Lower lobe of right lung (tissue), 2 donors: ENCODE results near the gene MESP1. TPM values are rescaled to one million over a fixed set of nuclear protein-coding genes. Genes with fewer than 3 reads are reported as not detected.

ENCODE experiments used
- ATAC-seq, 2 donors: fragments of 200-7000 bp; cut with Tn5 transposase; one replicate each; pipeline ENCODE4 v1.9.1; 2020 to 2022; ENCODE audit warnings: mild to moderate bottlenecking in 2 of 2, moderate library complexity in 2 of 2
- DNase-seq: peaks from one replicate; pipeline ENCODE4 v3.0.0-alpha.2; 2020
- H3K27ac ChIP-seq: fragments of 200-600 bp; one replicate; pipeline ENCODE4 v1.8.0; 2022
- H3K27me3 ChIP-seq: fragments of 200-600 bp; one replicate; pipeline ENCODE4 v1.8.0; 2022; ENCODE audit warnings: low read depth
- H3K36me3 ChIP-seq: fragments of 200-600 bp; one replicate; pipeline ENCODE4 v1.8.0; 2022; ENCODE audit warnings: mild to moderate bottlenecking
- H3K4me1 ChIP-seq: fragments of 200-600 bp; one replicate; pipeline ENCODE4 v1.8.0; 2022
- H3K4me3 ChIP-seq: fragments of 200-600 bp; one replicate; pipeline ENCODE4 v1.8.0; 2022; ENCODE audit warnings: mild to moderate bottlenecking
- H3K9me3 ChIP-seq: fragments of 200-600 bp; one replicate; pipeline ENCODE4 v1.8.0; 2022
- intact Hi-C: fragments of 100-400 bp; cut with DNase I; formaldehyde crosslinking; loops from one replicate; pipeline ENCODE4 v1.11.0; 2022
- total RNA-seq: library from RNA; stranded (reverse); fragmentation: NEBNext Ultra II Directional; extraction: Animal tissue kit (Norgen Biotek cat#: 25700); gene quantifications from one replicate; pipeline ENCODE4 v1.2.1, GENCODE V29; 2021
- TF ChIP-seq, protein P1 (sequence below): fragments of 200-600 bp; IDR thresholded peaks from one replicate; pipeline ENCODE4 v1.8.0; 2022; ENCODE audit warnings: antibody characterized with exemption, mild to moderate bottlenecking
- donor health status: DM: no; HTN: yes; CAD: no; lungs with severe emphysema.

MESP1 gene
- total RNA-seq, 1 donor from 2014 or later, result 0.53 TPM

DNA sequence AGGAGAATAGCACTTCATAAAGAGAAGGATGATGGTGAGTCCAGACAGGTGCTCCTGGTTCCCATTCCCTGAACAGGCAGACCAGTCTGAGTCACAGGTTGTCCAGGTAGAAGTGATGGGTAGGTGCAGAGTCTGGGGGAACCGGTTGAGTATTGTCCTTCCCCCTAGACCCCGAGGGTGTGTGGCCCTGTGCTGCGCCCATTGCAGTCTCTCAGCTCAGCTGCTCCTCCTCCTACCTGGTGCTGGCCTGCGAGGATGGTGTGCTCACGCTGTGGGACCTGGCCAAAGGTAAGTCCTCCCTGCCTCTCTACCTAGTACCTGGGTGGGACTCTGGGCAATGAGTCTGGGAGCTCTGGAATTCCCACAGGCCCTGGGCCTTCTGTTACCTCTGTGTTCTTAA is 19.8 kb downstream of the MESP1 start:
- no peaks in the 10 kb centered on the region for H3K36me3 ChIP-seq
- ATAC-seq, result no peak
- TF ChIP-seq, protein P1, sequence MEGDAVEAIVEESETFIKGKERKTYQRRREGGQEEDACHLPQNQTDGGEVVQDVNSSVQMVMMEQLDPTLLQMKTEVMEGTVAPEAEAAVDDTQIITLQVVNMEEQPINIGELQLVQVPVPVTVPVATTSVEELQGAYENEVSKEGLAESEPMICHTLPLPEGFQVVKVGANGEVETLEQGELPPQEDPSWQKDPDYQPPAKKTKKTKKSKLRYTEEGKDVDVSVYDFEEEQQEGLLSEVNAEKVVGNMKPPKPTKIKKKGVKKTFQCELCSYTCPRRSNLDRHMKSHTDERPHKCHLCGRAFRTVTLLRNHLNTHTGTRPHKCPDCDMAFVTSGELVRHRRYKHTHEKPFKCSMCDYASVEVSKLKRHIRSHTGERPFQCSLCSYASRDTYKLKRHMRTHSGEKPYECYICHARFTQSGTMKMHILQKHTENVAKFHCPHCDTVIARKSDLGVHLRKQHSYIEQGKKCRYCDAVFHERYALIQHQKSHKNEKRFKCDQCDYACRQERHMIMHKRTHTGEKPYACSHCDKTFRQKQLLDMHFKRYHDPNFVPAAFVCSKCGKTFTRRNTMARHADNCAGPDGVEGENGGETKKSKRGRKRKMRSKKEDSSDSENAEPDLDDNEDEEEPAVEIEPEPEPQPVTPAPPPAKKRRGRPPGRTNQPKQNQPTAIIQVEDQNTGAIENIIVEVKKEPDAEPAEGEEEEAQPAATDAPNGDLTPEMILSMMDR, result no peak

DNA sequence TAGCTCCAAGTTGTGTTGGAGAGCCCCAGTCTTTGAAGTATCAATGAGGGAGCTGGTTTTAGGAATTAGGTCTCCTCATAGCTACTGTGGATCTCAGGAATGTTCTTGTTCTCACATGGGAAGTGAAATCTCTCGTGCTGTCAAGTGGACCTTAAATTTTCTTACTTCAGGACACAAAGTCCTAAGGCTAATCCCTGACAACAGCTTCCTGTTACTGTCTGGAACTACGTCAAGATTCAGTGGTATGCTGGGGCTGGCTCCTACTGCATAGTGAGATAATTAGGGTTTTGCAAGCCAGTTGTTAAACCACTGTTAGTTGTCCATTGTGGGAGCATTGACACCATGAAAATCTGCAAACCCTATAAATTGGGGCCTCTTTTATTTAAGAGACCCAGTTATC is 22.8 kb downstream of the MESP1 start:
- Histone ChIP-seq H3K9me3 (no peaks in the 10 kb centered on the region), H3K27ac (no peak overlapping the region), H3K36me3 (no peaks in the 10 kb centered on the region), H3K4me1 (no peaks in the 10 kb centered on the region), H3K27me3 (no peaks in the 10 kb centered on the region), H3K4me3 (no peak overlapping the region)
- no peak for DNase-seq
- ATAC-seq, result peak; percentile 68 to 72
- TF ChIP-seq, protein P1, result no peak
- intact Hi-C loops, result no loop called here

More for the DNA sequence above, 19.8 kb downstream of the MESP1 start:
- Histone ChIP-seq H3K4me1 (no peaks in the 10 kb centered on the region), H3K27me3 (no peaks in the 10 kb centered on the region), H3K27ac (no peak overlapping the region), H3K4me3 (no peak overlapping the region), H3K9me3 (no peaks in the 10 kb centered on the region)
- intact Hi-C loops, result no loop called here
- DNase-seq, result no peak

DNA sequence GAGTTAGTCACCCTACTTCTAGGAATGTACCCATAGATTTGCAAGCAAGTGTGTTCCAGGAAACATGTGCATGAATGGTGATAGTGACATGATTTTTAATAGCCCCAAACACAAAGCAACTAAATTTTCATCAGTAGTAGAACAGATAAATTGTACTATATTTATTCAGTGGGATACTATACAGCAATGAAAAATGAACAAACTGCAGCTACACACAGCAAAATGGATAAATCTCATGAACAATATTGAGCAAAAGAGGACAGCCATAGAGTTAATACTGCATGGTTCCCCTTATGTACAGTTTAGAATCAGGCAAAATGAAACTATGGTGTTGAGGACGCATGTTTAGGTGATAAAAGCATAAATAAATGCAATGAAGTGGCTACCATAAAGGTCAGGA is 26.0 kb downstream of the MESP1 start:
- TF ChIP-seq, protein P1, result no peak
- ATAC-seq, result no peak
- Histone ChIP-seq H3K9me3 (no peaks in the 10 kb centered on the region), H3K4me1 (no peaks in the 10 kb centered on the region), H3K36me3 (no peaks in the 10 kb centered on the region), H3K4me3 (no peak overlapping the region), H3K27ac (no peak overlapping the region), H3K27me3 (no peaks in the 10 kb centered on the region)
- no peak for DNase-seq
- intact Hi-C loops, result no loop called here

DNA sequence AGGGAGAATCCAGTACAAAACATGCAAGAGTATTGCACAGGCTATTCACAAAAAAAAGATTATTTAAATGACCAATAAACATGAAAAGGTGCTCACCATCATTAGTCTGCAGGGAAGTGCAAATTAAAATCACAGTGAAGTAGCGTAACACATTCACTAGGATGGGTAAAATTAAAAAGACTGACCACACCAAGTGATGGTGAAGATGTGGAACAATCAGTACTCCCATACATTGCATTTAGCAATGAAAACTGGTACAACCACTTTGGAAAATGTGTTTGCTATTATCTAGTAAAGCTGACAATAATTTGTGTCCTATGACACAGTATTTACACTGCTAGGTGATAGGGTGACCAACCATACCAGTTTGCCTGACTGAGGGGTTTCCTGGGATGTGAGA is 26.4 kb downstream of the MESP1 start:
- no peak overlapping the region for H3K4me3 ChIP-seq
- H3K9me3 ChIP-seq, result no peaks in the 10 kb centered on the region
- no peaks in the 10 kb centered on the region for H3K4me1 ChIP-seq
- H3K27me3 ChIP-seq, result no peaks in the 10 kb centered on the region
- TF ChIP-seq, protein P1, result no peak
- no peaks in the 10 kb centered on the region for H3K36me3 ChIP-seq
- ATAC-seq (no peak), DNase-seq (no peak)
- no peak overlapping the region for H3K27ac ChIP-seq
- intact Hi-C loops, result no loop called here

DNA sequence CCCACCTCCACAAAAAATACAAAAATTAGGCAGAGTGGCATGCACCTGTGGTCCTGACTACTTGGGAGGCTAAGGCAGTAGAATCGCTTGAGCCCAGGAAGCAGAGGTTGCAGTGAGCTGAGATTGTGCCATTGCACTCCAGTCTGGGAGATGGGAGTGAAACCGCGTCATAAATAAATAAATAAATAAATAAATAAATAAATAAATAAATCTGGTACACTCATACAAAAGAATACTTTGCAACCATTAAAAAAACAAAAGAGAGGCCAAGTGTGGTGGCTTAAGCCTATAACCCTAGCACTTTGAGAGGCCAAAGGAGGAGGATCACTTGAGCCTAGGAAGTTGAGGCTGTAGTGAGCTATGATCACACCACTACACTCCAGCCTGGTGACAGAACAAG is 28.0 kb downstream of the MESP1 start:
- TF ChIP-seq, protein P1, result no peak
- intact Hi-C loops, result no loop called here
- Histone ChIP-seq H3K9me3 (no peaks in the 10 kb centered on the region), H3K4me1 (no peaks in the 10 kb centered on the region), H3K27ac (no peak overlapping the region), H3K27me3 (no peaks in the 10 kb centered on the region), H3K36me3 (no peaks in the 10 kb centered on the region), H3K4me3 (no peak overlapping the region)
- ATAC-seq (no peak), DNase-seq (no peak)

DNA sequence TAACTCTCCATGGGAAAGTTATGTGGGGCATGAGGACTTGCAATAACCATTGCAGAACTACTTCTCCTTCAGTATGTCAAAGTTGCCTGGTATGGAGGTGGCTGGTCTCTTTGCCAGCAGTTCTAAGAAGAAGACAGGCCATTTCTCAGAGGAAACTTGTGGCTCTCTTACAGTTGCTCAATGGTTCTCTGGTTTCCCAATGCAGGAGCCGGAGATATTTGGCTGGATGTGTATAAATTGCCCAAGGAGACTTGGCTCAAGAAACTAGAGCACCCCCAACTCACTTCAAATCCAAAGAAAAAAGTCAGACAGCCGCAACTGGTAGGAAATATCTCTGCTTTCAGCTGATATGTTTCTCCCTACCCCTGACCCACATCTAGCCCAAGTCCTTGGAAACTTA is 36.3 kb downstream of the MESP1 start:
- Histone ChIP-seq H3K9me3 (no peaks in the 10 kb centered on the region), H3K4me1 (no peaks in the 10 kb centered on the region), H3K27ac (no peak overlapping the region), H3K4me3 (no peak overlapping the region), H3K36me3 (no peaks in the 10 kb centered on the region), H3K27me3 (no peaks in the 10 kb centered on the region)
- DNase-seq (no peak), ATAC-seq (peak; percentile 57 to 60)
- TF ChIP-seq, protein P1, result no peak
- intact Hi-C loops, result no loop called here
